Activated CD8-positive, alpha-beta memory T cell treated with anti-CD3 and anti-CD28 coated beads for 36 hours (primary cell): Measurements from ENCODE around the gene TMED9. TPM values are rescaled to one million over a fixed set of nuclear protein-coding genes. Genes with fewer than 3 reads are reported as not detected.

Experiments
- CTCF ChIA-PET: fragments of 350-600 bp; sonication (Branson Sonifier 250); formaldehyde crosslinking; loops from one replicate; lab custom pipeline; 2021; ENCODE audit warnings: antibody characterized with exemption; lab: Charles Lee
- POLR2A ChIA-PET: fragments of 350-600 bp; sonication (Branson Sonifier 250); formaldehyde crosslinking; loops from one replicate; lab custom pipeline; 2021; ENCODE audit warnings: antibody characterized with exemption; lab: Charles Lee
- total RNA-seq, 2 experiments: library from RNA; stranded (reverse); gene quantifications; one replicate each; pipeline ENCODE4 v1.2.3, GENCODE V29; 2021

Gene TMED9
- total RNA-seq, 2 experiments from 2014 or later: 136 to 137 TPM

- POLR2A ChIA-PET: no interaction called here
These were observed 23.7 kb upstream of the TMED9 start for GRCh38 chr5:177568326-177568725.

DNA sequence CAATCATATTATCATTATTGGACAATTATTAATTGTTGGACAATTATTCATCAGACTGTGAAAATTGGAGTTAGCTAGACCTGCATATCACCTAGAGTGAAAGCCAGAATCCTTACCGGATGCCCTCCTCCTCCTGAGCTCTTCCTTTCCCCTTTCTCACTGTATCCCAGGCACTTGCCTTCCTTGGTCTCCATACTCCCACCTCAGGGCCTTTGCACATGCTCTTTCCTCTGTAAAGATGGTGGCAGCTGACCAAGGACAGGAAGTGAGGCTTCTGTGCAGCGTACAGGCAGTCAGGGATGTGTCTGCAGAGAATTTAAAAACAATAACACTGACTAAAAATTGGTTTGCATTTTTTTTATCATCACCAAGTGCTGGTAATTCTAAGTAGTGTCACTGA is 22.1 kb upstream of the TMED9 start:
- POLR2A ChIA-PET: no interaction called here
- CTCF ChIA-PET: no interaction called here

More at GRCh38 chr5:177568326-177568725, 23.7 kb upstream of the TMED9 start:
- CTCF ChIA-PET: interaction anchor here (0.7 kb wide), 1 partner anchor 208 kb away, joined by 4 read pairs; no protein-coding TSS in a partner anchor

DNA sequence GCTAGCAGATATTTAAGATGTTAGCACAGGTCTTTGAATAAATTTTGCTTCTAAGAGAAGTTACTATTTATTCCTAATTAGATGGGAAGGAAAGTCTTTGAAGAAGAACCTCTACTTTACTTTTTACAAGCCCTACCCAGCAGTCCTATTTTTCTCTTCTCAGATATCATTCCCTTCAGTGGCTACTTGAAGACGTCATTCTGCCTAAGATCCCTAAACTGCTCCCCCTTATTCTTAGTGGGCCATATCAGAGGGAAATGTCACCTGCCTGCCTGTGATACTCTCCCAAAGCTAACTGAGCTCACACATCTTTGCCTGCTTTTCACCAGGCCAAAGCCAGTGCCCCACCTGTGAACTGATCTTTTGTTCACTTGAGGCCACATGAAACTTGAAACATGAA is 16.5 kb upstream of the TMED9 start:
- ChIA-PET CTCF (no interaction called here), POLR2A (no interaction called here)

DNA sequence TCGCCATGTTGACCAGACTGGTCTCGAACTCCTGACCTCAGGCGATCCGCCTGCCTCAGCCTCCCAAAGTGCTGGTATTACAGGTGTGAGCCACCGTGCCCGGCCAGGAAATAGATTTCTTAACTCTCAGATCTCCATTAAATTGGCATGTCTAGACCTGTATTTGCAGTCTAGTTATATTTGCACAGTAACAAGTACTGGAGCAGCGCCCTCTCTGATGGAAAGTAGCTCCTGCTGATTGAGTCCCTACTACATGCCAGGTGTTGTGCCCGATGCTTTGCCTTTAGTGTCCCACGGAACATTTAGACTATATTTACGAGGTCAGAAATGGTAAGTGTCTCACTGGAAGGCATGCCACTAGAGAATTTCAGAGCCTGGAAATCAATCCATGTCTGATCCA is 15.8 kb upstream of the TMED9 start:
- POLR2A ChIA-PET: no interaction called here
- CTCF ChIA-PET: no interaction called here

DNA sequence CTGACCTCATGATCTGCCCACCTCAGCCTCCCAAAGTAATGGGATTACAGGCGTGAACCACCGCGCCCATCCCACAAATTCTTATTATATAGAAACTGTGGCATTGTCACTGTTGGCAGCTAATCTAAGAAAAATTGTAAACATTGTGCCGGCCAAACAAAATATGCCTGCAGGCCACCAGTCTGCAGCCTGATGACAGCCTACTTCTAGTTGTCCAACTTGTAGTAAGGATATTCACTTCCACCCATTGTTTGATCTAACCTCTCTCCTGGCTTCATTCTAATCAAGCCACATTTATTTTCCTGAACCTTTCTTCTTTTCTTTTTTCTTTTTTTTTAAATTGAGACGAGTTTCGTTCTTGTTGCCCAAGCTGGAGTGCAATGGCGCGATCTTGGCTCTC is 13.7 kb upstream of the TMED9 start:
- POLR2A ChIA-PET: no interaction called here
- CTCF ChIA-PET: interaction anchor here (0.7 kb wide), 1 partner anchor 22 kb away, joined by 4 read pairs; no protein-coding TSS in a partner anchor

DNA sequence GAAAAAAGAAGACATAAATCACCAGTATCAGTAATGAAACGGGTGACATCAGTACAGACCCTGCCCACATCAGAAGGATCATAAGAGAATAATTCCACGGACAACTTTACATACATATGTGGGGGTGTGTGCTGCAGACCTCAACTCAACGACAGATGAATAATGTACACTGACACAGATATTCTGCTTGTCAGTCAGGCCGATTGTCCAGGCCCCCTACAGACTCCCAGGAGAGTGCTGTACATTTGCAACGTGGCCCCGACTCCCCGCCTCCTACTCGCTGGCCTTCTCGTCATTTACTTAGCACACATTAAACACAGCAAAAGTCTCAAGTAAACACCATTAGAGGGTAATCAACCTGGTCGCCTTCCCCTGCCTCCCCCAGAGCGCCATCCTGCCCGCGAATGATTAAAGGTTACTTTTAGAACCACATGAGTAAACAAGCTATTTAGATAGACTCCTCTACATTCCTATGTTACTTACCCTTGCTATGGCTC is 3.5 kb upstream of the TMED9 start:
- ChIA-PET POLR2A (interaction anchor here (1.3 kb wide), 1 partner anchor 11 kb away, joined by 3 read pairs; no protein-coding TSS in a partner anchor), CTCF (interaction anchor here (0.9 to 1.1 kb wide), 2 partner anchors 13 to 15 kb away, joined by 3 read pairs; no protein-coding TSS in a partner anchor)

- POLR2A ChIA-PET: no interaction called here
- CTCF ChIA-PET: no interaction called here
These were observed 1.6 kb upstream of the TMED9 start for GRCh38 chr5:177590406-177590805.

GRCh38 chr5:177591690-177592009 is 353 bp upstream of the TMED9 start:
- ChIA-PET CTCF (interaction anchor here (0.6 kb wide), 1 partner anchor 243 kb away, joined by 3 read pairs; no protein-coding TSS in a partner anchor), POLR2A (interaction anchor here (1.4 to 1.8 kb wide), 2 partner anchors 9 to 75 kb away, joined by 4 to 10 read pairs; partner anchors contain the start of gene DDX41)

GRCh38 chr5:177592905-177593304 is 902 bp downstream of the TMED9 start:
- POLR2A ChIA-PET: interaction anchor here (1.4 to 1.8 kb wide), 2 partner anchors 8 to 76 kb away, joined by 4 to 10 read pairs; partner anchors contain the start of gene DDX41
- CTCF ChIA-PET: interaction anchor here (0.7 to 1.5 kb wide), 3 partner anchors 11 to 654 kb away, joined by 3 to 4 read pairs (median 3); no protein-coding TSS in a partner anchor

GRCh38 chr5:177593511-177593910 is 1.5 kb downstream of the TMED9 start:
- ChIA-PET CTCF (interaction anchor here (0.7 to 1.5 kb wide), 2 partner anchors 14 to 653 kb away, joined by 3 to 4 read pairs; no protein-coding TSS in a partner anchor), POLR2A (no interaction called here)

- POLR2A ChIA-PET: no interaction called here
- CTCF ChIA-PET: no interaction called here
These were observed 2.1 kb downstream of the TMED9 start for GRCh38 chr5:177594071-177594470.

- ChIA-PET CTCF (no interaction called here), POLR2A (no interaction called here)
These were observed 3.1 kb downstream of the TMED9 start for GRCh38 chr5:177595026-177595585.

- ChIA-PET POLR2A (no interaction called here), CTCF (interaction anchor here (0.7 kb wide), 1 partner anchor 291 kb away, joined by 3 read pairs; no protein-coding TSS in a partner anchor)
These were observed 4.2 kb downstream of the TMED9 start for GRCh38 chr5:177595991-177596774.

GRCh38 chr5:177596775-177597238 is 4.8 kb downstream of the TMED9 start:
- ChIA-PET POLR2A (no interaction called here), CTCF (interaction anchor here (2.6 kb wide), 1 partner anchor 11 kb away, joined by 13 read pairs; no protein-coding TSS in a partner anchor)

GRCh38 chr5:177598477-177598876 is 6.5 kb downstream of the TMED9 start:
- ChIA-PET CTCF (interaction anchor here (2.6 kb wide), 1 partner anchor 9 kb away, joined by 13 read pairs; no protein-coding TSS in a partner anchor), POLR2A (interaction anchor here (0.9 kb wide), 1 partner anchor 44 kb away, joined by 3 read pairs; no protein-coding TSS in a partner anchor)

- ChIA-PET POLR2A (interaction anchor here (0.8 to 1.2 kb wide), 2 partner anchors 8 to 12 kb away, joined by 3 to 10 read pairs; partner anchors contain the start of gene TMED9), CTCF (interaction anchor here (2.6 kb wide), 1 partner anchor 8 kb away, joined by 13 read pairs; no protein-coding TSS in a partner anchor)
These were observed 7.9 kb downstream of the TMED9 start, which contains the start of gene B4GALT7 for GRCh38 chr5:177599731-177600507. Gene B4GALT7, plus strand, starts transcription at chr5:177600132. Its CDS starts 79 bp downstream, at chr5:177600211.

GRCh38 chr5:177600508-177601018 is 8.6 kb downstream of the TMED9 start:
- CTCF ChIA-PET: no interaction called here
- POLR2A ChIA-PET: interaction anchor here (1.2 kb wide), 1 partner anchor 8 kb away, joined by 10 read pairs; the partner anchor contains the start of gene TMED9

DNA sequence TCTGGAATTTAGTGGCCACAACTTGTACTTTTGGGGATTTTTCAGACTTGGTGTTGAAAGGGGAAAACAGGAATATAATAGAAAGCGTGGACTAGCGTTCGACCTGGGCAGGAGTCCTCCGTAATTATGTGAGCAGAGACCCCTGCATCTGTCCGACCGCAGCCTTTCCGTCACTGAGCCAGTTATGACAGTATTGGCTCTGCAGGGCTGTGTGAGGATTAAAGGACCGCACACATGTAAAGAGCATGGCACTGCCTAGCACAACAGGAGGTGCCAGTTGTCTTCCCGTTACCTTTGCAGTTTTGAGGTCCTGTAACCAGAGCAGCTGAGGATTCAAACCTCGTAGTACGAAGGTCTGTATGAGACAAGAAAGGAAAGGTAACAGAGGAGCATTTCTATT is 9.1 kb downstream of the TMED9 start:
- ChIA-PET POLR2A (interaction anchor here (1.2 kb wide), 1 partner anchor 9 kb away, joined by 10 read pairs; the partner anchor contains the start of gene TMED9), CTCF (interaction anchor here (1.2 kb wide), 1 partner anchor 12 kb away, joined by 3 read pairs; no protein-coding TSS in a partner anchor)
